Limb (tissue), 2 donors: ENCODE measurements around the gene CEP41.

Experiments
- DNase-seq, 2 donors: peaks; one replicate each; pipeline ENCODE4 v3.0.0-alpha.2; 2016; ENCODE audit errors: extremely low spot score in 2 of 2

The CEP41 gene

DNA sequence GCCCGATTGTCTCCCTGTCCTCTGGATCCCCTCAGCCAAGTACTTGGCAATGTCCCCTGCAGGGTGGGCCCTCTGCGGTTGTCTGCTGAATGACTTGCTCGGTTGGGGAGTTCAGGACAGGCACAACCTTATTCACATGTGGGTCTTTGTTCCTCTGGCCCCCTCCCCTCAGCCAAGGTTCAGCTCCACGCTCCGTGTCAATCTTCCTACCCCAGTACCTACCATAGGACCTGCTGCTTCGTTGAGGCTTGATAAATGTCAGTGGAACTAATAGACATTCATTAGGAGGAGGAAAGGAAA lies 89.1 kb downstream of the CEP41 start:
- DNase-seq, result no peak

DNA sequence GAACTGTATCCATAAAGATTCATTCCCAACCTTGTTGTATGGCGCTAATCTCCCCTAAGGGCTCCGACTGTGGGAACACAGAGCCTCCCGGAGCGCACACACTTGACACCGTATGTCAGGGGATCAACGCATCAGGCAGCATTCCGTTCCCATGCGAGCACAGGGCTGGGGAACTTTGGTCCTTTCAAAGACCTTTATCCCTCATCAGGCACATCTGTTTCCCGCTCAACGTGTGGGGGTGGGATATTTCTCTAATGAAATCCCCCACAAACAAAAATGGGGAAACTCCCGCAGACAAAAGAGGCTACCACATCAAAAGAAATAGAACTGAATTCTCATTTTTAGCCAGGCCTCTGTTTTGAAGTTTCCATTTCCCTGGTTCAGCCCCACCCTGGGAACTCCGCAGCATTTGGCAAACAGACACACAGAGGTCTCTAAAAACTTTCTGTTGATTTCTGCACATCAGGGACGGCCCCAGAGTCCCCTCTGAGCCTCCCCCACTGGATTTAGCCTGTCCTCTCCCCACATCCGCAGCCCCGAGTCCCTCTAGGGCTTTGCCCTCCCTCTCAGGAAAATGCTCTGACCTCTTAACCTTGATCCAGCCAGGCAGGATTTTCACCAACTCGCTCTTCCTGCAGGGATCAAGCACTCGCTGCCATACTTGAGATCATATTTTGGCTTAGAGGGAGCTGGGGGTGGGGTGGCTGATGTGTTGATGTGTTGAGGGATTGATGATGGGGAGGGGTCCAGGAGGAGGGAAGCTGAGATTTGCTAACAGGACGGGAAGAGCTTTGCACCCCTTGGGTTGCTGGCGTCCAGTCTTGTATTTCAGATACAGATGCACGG lies 89.6 kb downstream of the CEP41 start:
- peak; percentile 80 to 87 for DNase-seq

DNA sequence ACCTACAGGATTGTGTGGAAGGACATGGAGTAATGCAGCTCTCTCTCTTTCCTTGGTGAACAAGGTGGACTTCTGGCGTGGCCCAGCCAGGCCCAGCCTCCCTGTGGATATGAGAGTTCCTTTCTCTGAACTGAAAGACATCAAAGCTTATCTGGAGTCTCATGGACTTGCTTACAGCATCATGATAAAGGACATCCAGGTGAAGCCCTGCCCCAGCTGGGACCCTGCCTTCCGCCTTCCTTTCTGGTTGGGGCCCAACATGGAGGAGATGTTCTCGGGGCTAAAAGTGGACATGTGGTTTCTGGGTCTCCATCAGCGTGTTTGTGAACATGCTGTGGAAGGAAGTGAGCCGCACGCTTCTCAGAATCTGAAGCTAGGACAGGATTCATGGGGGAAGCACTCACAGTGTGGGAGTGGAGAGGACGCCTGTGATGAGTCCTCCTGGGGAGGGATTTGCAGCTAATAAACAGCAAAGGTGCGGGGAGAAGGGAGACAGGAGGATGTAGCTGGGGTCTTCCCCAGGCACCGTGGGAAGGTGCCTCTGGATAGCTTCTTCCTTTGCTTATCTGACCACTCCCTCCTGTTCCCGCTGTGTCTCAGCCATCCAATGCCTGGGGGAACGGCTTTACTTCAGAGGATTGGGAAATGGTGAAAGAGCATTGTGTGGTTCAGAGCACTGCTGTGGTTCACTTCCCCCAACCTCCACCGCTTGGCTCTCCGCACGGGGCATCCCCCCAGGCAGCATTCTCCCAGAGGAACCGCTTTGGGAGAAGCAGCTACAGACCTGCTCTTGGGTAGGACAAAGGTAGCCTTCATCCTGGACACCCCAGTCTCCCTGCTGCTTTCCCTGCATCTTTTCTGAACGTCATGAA lies 90.7 kb downstream of the CEP41 start:
- DNase-seq, result no peak

DNA sequence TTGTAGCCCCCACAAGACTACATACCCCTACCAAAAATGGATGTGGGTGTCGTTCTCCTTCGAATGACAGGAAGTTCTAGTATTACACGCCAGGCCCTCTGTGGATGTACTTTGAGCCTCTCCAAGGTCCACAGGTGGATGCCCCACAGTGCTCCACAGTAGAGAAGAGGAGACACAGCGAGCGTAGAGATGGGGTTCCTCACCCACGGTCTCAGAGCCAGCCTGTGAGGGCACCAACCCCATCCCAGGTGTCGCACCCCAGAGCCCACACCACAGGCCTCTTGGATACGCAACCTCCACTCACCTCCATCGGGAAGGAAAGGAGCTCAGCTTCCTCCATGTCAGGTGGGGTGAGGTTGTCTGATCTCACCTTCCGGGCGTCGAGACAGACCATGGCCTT lies 93.9 kb downstream of the CEP41 start:
- DNase-seq, result no peak

DNA sequence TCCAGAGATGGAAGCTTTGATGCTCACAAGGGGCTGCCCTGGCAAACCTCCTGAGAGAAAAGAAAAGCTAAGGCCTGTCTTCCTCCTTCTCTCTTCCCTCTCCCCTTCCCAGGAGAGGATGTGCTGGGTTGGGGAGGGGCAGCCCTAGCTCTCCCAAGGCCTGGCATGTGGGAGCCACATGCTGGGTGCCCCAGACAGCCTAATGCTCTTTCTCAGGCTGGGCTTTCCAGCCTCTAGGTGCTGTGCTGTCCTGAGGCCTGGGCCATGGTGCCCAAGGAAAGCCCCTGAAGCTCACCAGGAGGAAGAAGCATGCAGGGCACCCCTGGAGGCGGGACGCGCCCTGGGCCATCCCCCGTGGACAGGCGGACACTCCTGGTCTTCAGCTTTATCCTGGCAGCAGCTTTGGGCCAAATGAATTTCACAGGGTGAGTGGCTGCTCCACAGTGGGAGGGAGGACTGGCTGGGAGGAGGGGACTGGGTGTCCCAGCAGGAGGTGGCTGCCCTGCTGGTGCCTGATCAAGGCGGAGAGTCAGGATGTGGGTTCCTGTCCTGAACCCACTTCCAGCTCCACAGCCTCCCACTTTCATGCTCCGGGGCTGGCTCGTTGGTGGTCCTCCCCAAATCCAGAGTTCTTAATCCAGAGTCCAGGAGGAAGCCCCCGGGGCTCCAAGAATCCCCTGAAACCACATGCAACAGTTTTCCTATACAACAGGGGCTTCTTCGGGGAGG lies 94.5 kb downstream of the CEP41 start:
- no peak for DNase-seq

DNA sequence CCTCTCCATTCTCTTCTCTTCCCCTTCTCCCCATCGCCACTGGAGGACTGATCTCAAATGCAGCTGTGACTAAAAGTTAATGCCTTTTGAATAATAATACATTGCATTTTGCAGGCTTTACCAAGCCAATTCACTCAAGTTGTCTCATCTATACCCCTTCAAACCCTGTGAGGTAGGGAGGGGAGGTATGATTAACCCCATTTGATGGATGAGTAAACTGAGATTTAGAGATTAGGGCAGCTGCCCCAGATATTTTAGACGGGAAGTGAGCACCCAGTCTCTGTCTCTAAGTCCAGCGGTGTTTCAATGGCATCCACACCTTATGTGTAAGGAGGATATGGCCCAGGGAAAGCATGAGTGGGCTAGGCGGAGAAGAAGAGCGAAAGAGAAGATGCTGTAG lies 95.1 kb downstream of the CEP41 start:
- no peak for DNase-seq

DNA sequence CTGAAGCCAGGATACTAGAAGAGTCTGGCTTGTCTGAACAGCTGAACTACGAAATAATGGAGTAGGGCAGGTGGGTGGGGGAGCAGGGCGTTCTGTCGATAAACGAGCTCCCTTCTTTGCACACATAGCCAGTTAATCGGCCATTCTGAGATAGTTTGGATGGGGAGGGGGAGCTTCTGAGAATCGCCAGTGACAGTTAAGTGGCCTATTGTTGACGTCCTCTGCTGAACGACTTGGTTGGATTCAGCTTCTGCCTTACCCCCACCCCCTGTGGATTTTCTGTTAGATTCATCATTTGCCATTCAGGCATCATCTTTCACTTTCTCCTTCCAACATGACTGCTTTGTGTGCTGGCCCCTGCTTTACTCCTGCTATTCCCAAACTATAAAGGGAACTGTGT lies 95.7 kb downstream of the CEP41 start:
- DNase-seq, result peak in 1 of 2 donors; percentile 59

DNA sequence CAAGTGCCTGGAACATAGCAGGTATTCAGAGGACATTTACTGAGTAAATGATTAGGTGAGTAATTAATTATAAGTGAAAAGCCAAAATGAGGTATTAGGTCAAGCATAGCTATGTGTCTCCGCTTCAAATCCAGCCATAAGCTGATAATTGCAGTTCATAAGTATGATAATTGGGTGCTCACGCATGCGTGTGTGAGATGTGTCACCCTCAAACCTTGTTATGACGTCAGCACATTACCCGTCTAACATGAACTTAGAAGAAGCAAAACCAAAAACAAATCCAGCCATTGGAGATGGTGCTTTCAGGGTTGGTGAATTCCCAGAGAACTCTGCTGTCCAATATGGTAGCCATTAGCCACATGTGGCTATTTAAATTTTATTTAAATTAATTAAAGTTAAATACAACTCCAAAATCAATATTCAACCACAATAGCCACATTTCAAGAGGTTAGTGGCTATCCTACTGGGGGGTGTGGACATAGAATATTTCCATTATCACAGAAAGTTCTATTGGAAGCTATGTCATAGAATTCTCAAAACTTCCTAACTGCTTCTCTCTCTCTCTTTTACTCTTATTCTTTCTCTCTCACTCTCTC lies 96.4 kb downstream of the CEP41 start, which contains the start of gene CPA5:
TSS of gene CPA5 (plus strand) at position 546 of the 596 bp plus-strand sequence. CDS start 1,670 bp downstream, outside the sequence.
- no peak for DNase-seq
